Lung (tissue), 12 donors: Measurements from ENCODE around the gene TFRC. TPM values are rescaled to one million over a fixed set of nuclear protein-coding genes. Genes with fewer than 3 reads are reported as not detected.
"Not testable (repeated sequence)": the region's sequence is repeated elsewhere in the genome, so short reads cannot be mapped to it uniquely, and the experiment has no call there.

Source experiments
- ATAC-seq: fragments of 200-7000 bp; cut with Tn5 transposase; one replicate; pipeline ENCODE4 v1.9.1; 2020; ENCODE audit warnings: moderate number of reproducible peaks; ENCODE audit not compliant: insufficient read depth, low FRiP score
- DNase-seq, 3 donors: peaks; one replicate each; pipeline ENCODE4 v3.0.0-alpha.2; 2013 to 2017
- H3K27ac ChIP-seq, 2 donors: one replicate each; pipeline ENCODE4 v1.5.1; 2013; ENCODE audit warnings: mild to moderate bottlenecking in 2 of 2, moderate library complexity in 2 of 2, control low read depth in 1 of 2, inconsistent platforms in 1 of 2, low read depth in 1 of 2, low read length in 1 of 2
- H3K27me3 ChIP-seq, 3 donors: one replicate each; pipeline ENCODE4 v1.5.1; 2013; ENCODE audit warnings: low read length in 2 of 3; ENCODE audit not compliant: control insufficient read depth in 3 of 3, insufficient read depth in 3 of 3
- H3K36me3 ChIP-seq, 4 donors: one replicate each; pipeline ENCODE4 v1.5.1; 2013; ENCODE audit warnings: low read length in 4 of 4, mild to moderate bottlenecking in 1 of 4, moderate library complexity in 1 of 4; ENCODE audit not compliant: control insufficient read depth in 4 of 4, insufficient read depth in 4 of 4
- H3K4me1 ChIP-seq, 5 donors: one replicate each; pipeline ENCODE4 v1.5.1; 2013; ENCODE audit warnings: low read length in 5 of 5, mild to moderate bottlenecking in 2 of 5, moderate library complexity in 1 of 5; ENCODE audit not compliant: control insufficient read depth in 5 of 5, insufficient read depth in 5 of 5
- H3K4me3 ChIP-seq: one replicate; pipeline ENCODE4 v1.5.1; 2013; ENCODE audit warnings: mild to moderate bottlenecking, control low read depth, moderate library complexity
- H3K9ac ChIP-seq, 2 donors: one replicate each; pipeline ENCODE4 v1.5.1; 2013; ENCODE audit warnings: low read length in 2 of 2, control low read depth in 1 of 2; ENCODE audit not compliant: insufficient read depth in 1 of 2
- H3K9me3 ChIP-seq, 4 donors: one replicate each; pipeline ENCODE4 v1.5.1; 2013; ENCODE audit warnings: low read length in 3 of 4, mild to moderate bottlenecking in 1 of 4, moderate library complexity in 1 of 4; ENCODE audit not compliant: control insufficient read depth in 4 of 4, insufficient read depth in 3 of 4
- CTCF ChIP-seq: IDR thresholded peaks from 2 replicates; pipeline ENCODE4 v1.5.1; 2012; ENCODE audit warnings: mild to moderate bottlenecking; ENCODE audit errors: control extremely low read depth, extremely low read depth
- WGBS, 2 donors: extraction: QIAGEN DNeasy Blood & Tissue Kit; methylation state at CpG; one replicate each; pipeline ENCODE4 v1.1.7; 2013; 5-methylcytosine and 5-hydroxymethylcytosine counted together
- polyA plus RNA-seq, 2 donors: library from polyadenylated mRNA; stranded (reverse); fragments of 200-250 nt; gene quantifications; one replicate each; pipeline ENCODE4 v1.2.1, GENCODE V29; 2013
- total RNA-seq, 2 donors: library from RNA; depleted of rRNA in 1 of 2; stranded (reverse); fragments of >200 nt in 1 of 2; gene quantifications; one replicate each; pipeline ENCODE4 v1.2.1, GENCODE V29; 2014 to 2021
- donor health status: control.
- donor health status: control.
- donor health status: Bipolar disorder and iron deficiency.
- donor health status: healthy.
- donor health status: DM: yes; HTN: yes; CAD: no.

TFRC gene
- total and polyA plus RNA-seq, 4 donors, result 28.1 to 259 (median 112) TPM

- no peaks in the 10 kb centered on the region for H3K36me3 ChIP-seq
- peaks cover 0 to 4% (median 0%) of the 10 kb centered on the region in 5 donors for H3K4me1 ChIP-seq
Measured at GRCh38 chr3:196023947-196024346, 57.9 kb downstream of the TFRC start.

GRCh38 chr3:196022499-196022878 is 59.4 kb downstream of the TFRC start:
- not testable (repeated sequence) for H3K9ac ChIP-seq, H3K4me3 ChIP-seq, H3K27me3 ChIP-seq, H3K4me1 ChIP-seq, H3K36me3 ChIP-seq, H3K27ac ChIP-seq, DNase-seq, H3K9me3 ChIP-seq, ATAC-seq
- 85 to 91% methylated on average over 8 of the region's 8 CpGs for WGBS, 2 donors

More at GRCh38 chr3:196023947-196024346, 57.9 kb downstream of the TFRC start:
- no peak overlapping the region for H3K4me3 ChIP-seq
- TF ChIP-seq CTCF, result no peak
- H3K27ac ChIP-seq, result no peak overlapping the region
- ATAC-seq (no peak), DNase-seq (no peak)
- WGBS, 2 donors, result 86 to 92% methylated on average over 8 of the region's 8 CpGs
- H3K9me3 ChIP-seq, result no peaks in the 10 kb centered on the region
- H3K9ac ChIP-seq, result no peak overlapping the region
- H3K27me3 ChIP-seq, result peaks cover 0 to 5% (median 0%) of the 10 kb centered on the region in 3 donors

GRCh38 chr3:196020373-196020772 is 61.5 kb downstream of the TFRC start:
- ATAC-seq, result no peak
- Histone ChIP-seq H3K27ac (no peak overlapping the region), H3K27me3 (peaks cover 0 to 3% (median 0%) of the 10 kb centered on the region in 3 donors)

GRCh38 chr3:196019576-196019975 is 62.3 kb downstream of the TFRC start:
- H3K9ac ChIP-seq, H3K36me3 ChIP-seq, H3K4me1 ChIP-seq, H3K9me3 ChIP-seq, H3K4me3 ChIP-seq, H3K27ac ChIP-seq, H3K27me3 ChIP-seq: not testable (repeated sequence)
- WGBS, 2 donors, result 29 to 37% methylated on average over 12 of the region's 12 CpGs
- peak in 2 of 3 donors; percentile 7 to 54 for DNase-seq
- ATAC-seq, result peak; percentile 69

More at GRCh38 chr3:196020373-196020772, 61.5 kb downstream of the TFRC start:
- WGBS, 2 donors, result 79 to 85% methylated on average over 3 of the region's 3 CpGs
- H3K9me3 ChIP-seq, result no peaks in the 10 kb centered on the region
- H3K4me1 ChIP-seq, result peaks cover 0 to 4% (median 0%) of the 10 kb centered on the region in 5 donors
- no peak overlapping the region for H3K9ac ChIP-seq
- TF ChIP-seq CTCF, result no peak
- no peak overlapping the region for H3K4me3 ChIP-seq
- no peak for DNase-seq
- no peaks in the 10 kb centered on the region for H3K36me3 ChIP-seq

- DNase-seq, ATAC-seq, H3K4me1 ChIP-seq, H3K9ac ChIP-seq, H3K27ac ChIP-seq, H3K27me3 ChIP-seq, H3K36me3 ChIP-seq, H3K4me3 ChIP-seq, H3K9me3 ChIP-seq: not testable (repeated sequence)
- WGBS, 2 donors, result 92 to 96% methylated on average over 5 of the region's 5 CpGs
Measured at GRCh38 chr3:196018159-196018558, 63.7 kb downstream of the TFRC start.
